D341Med (cell line): ENCODE measurements around the gene FER.
"Not testable (repeated sequence)": the region's sequence is repeated elsewhere in the genome, so short reads cannot be mapped to it uniquely, and the experiment has no call there.

Experiments used
- DNase-seq: peaks from one replicate; pipeline ENCODE4 v3.0.0; 2012; ENCODE audit warnings: low spot score

The FER gene

DNA sequence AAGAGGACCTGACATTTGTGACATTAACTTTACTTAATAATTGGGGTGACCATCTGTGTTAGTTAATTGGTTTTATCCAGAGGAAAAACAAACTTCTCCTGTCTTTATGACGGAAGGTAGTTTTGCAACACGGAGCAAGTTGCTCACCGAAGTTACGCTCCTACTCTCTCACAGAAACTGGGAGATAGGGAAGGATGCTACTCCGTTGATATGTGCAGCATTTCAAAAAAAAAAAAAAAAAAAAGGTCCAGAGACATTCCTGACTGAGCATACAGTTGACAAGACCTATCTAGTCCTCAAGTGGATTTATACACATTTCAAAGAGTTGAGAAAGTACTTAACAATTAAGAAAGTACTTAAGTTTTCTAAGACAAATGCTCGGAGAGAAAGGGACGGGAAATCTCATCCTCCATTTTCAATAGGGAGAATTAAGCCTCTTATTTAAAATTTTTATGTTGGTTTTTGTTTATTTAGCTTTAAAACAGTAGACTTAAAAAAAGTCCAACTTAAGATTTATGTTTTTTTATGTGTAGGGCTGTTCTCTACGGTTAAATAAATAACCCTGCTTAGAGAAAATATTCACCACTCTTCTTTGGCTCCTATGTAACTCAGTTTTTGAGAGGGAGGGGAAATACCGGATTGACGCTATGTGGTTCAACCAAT is 455 bp upstream of the FER start:
- DNase-seq: no peak

DNA sequence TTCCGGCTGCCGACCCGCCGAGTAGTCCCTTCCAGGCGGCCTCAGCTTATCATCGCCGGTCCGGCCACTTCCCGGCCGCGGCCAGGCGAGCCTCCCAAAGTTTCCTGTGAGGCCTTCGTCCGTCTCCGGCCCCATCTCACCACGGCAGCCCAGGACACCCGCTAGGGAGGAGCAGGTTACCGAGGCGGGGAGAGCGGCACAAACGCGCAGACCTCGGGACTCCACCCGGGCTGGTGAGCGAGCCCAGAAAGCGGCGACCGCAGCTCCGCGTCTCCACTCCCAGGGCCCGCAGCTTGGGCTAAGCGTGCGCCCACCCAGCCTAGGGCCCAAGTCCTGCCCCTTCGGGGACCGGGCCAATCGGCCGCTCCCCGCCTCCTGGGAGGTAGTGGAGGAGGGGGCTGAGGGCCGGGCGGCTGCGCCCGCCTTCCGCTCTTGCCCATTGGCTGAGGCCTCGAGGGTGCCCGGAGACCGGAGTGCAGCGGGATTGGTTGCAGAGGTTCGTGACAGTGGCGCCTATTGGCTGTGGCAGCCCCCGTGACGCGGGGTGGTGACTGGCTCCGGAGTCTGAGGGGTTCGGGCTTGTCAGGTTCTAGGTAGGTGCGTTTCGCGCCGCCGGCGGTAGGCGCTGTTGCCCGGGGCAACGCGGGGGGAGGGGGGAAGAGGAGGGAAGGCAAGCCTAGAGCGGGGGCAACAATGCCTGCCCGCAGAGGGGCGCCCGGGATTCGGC is 867 bp downstream of the FER start:
- peak; percentile 97 for DNase-seq

DNA sequence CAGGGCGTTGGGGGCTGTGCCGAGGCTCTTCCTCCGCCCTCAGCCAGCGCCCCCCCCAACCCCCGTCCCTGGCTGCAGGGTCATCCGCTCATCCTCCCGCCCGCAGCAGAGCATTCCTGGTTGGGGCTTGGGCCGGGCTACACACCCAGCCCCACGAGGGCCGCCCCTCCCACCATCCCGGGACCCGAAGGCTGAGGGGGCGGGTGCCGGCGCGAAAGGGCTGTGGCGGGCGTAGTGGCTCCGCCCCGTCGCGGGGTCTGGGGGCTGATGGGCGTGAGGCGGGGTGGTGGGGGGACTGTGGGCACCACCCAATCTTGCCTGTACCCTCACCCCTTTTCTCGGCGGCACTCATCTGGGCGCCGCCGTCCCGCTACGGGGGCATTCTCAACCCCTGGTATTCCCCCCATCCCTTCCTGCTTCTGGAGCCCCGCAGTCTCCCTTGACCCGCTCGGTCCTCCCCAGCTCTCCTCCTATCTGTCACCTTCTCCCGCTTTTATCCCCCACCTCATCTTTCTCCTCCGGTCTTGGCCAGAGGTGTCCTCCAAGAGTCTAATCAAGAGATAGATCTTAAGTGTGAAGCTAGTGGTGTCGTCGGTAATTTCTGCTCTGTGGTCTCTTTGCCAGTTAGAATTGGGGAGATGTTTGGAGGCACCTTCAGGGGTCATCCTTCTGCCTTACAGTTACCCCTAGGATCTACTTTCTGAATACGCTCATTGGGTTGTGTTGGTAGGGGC is 1.6 kb downstream of the FER start:
- DNase-seq: peak; percentile 81

DNA sequence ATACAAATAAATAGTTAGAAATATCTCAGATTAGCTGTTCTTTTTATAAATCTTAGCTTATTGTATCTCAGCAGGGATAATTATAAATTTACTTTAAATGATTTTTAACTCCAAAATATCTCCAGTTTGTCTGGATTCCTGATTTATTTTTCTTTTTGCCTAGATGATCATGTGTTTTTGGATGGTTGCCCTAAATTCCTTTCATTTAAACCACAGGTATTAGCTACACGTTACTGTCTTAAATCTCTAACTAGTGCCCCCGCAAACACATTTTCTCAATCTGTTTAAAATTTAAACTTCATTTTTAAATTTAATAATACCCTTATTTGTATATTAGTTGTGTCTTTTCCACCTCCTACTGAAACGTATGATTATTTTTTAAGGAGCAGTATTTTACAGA is 5.6 kb downstream of the FER start:
- no peak for DNase-seq

DNA sequence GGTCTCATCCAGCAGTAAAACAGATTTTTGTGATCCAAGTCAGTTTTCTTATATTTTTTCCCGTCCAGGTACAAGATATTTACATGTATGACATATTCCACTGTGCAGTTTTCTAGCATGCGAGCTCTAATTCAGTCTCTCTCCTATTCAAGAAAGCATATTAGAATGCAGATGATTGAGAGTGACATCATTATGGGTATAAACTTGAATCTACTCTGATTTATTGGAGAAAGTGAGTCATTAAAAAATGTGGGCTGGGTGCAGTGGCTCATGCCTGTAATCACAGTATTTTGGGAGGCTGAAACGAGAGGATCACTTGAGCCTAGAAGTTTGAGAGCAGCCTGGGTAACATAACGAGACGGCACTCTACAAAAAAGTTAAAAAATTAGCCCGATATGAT is 6.2 kb downstream of the FER start:
- DNase-seq: no peak

DNA sequence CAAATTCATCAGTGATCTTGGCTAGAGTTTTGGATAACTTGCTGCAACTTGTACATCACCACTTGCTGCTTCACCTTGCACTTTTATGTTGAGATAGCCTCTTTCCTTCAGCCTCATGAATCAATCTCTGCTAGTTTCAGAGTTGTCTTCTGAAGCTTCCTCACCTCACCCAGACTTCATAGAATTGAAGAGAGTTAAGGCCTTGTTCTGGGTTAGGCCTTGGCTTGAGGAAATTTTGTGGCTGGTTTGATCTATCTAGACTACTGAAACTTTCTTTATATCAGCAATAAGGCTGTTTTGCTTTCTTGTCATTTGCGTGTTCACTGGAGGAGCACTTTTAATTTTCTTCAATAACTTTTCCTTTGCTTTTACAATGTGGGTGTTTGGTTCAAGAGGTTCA is 12.8 kb downstream of the FER start:
- no peak for DNase-seq

DNA sequence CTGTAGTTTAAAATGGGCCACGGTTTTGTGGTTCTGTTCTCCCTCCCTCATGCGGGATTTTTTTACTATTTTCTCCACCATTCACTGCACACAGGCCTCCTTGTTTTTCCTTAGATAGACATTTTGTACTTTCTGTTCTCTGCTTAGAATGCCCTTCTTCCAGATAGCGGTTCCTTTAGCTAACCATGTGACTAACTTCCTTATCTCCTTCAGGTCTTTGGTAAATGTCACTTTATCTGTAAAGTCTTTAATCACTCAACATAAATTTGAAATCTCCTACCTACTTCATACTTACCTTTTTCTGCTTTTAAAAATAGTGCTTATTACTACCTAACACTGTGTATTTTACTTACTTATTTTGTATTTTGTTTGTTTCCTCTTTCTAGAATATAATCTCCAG is 15.0 kb downstream of the FER start:
- DNase-seq: no peak

DNA sequence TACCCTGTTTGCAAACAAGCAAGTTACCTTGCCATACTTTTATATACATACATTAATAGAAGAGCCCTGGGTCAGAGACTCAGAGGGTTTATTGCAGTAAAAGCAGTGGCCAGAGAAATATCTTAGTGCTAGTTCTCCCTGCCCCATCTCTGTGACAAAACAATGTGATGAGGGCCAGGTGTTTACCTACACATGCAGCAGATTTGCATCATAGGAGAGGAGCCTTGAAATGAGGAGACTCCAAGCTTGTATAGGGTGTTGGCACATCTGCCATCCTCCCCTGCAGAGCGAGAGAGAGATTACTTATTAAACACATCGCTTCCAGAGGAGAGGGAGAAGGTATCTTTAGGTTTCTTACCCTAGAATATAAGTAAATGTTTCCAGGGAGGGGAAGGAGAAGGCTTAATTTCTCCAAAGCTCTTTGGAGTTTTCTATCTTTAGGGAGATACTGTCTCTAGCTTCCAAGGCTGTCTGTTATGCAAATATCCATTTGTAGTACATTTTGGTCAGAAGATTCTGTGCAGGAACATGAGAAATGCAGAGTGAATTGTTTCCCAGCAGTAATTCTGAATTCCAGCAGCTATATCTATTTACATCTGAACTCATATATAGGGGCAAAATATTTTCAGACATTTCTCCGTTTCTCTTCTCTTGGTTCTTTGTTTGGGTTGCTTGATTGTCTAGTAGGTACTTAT is 15.7 kb downstream of the FER start:
- no peak for DNase-seq

DNA sequence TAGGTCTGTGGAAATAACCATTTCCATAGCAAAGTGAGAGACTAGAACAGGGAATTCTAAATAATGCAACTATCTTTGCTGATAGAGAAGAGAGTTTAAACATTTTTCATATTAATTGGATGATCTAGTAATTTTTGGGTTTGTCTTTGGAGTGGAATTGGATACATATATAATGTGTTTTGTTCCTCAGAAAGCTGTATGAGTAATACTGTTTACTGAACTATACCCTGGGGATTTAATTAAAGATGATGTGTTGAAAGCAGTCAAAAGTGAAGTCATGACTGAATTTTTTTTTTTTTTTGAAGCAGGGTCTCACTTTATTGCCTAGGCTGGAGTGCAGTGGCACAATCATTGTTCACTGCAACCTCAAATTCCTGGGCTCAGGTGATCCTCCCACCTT is 17.9 kb downstream of the FER start:
- DNase-seq: no peak

DNA sequence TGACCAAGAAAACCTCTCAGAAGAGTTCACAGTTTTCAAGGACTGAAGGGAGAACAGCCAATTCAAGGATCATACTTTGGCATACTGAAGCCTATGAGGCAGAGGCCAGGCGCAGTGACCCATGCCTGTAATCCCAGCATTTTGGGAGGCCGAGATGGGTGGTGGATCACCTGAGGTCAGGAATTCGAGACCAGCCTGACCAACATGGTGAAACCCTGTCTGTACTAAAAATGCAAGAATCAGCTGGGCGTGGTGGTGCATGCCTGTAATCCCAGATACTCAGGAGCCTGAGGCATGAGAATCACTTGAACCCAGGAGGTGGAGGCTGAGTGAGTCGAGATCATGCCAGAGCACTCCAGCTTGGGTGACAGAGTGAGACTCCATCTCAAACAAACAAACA is 19.2 kb downstream of the FER start:
- DNase-seq: not testable (repeated sequence)

DNA sequence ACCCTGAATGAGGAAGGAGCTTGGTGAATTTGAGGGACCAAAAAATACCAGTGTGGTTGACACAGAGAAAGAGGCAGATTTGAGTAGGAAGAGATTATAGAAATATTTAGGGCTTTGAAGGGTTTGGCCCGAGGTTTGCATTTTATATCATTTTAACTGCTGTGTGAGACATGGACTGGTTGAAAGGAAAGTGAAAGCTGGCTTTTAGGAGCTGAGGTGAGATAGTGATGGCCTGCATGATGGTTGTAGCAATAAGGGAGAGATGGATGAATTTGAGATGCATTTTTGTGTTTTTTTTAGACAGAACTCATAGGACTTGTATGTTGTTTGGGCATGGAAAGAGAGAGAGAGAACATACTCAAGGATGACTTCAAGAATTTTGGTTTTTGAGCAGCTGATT is 21.7 kb downstream of the FER start:
- DNase-seq: no peak

DNA sequence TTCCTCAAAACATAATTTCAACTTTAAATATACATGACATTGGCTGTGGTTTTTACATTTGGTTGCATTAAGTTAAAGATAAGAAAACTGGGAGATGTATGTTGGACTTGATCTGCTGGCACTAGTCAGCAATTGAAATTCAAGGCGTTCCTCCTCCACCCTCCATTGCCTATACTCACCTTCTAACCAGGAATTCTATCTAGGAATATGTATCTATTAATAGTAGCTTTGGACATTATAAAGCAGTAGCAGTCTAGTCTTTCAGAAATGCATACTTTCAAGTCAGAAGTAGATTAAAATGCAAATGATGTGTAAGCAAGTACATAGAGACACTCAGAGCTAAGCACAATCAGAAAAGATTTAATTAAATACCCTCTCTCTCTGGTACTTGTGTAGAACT is 24.9 kb downstream of the FER start:
- no peak for DNase-seq

DNA sequence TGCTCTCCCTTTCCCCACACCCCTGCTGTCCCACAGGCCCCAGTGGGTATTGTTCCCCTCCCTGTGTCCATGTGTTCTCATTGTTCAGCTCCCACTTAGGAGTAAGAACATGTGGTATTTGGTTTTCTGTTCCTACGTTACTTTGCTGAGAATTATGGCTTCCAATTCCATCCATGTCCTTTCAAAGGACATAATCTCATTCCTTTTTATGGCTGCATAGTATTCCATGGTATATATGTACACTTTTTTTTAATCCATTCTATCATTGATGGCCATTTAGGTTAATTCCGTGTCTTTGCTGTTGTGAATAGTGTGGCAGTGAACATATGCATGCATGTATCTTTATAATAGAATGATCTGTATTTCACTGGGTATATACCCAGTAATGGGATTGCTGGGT is 25.6 kb downstream of the FER start:
- no peak for DNase-seq

DNA sequence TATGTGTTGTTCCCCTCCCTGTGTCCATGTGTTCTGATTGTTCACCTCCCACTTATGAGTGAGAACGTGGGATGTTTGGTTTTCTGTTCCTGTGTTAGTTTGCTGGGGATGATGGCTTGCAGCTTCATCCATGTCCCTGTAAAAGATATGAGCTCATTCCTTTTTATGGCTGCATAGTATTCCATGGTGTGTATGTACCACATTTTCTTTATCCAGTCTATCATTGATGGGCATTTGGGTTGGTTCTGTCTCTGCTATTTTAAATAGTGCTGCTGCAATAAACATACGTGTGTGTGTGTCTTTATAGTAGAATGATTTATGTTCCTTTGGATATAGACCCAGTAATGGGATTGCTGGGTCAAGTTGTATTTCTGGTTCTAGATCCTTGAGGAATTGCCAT is 26.4 kb downstream of the FER start:
- not testable (repeated sequence) for DNase-seq

DNA sequence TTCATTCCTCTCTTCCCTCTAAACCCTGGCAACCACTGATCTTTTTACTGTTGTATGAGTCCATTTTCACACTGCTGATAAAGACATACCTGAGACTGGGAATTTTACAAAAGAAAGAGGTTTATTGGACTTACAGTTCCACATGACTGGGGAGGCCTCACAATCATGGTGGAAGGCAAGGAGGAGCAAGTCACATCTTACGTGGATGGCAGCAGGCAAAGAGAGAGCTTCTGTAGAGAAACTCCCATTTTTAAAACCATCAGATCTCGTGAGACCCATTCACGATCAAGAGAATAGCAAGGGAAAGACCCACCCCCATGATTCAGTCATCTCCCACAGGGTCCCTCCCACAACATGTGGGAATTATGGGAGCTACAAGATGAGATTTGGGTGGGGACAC is 29.9 kb downstream of the FER start:
- not testable (repeated sequence) for DNase-seq

DNA sequence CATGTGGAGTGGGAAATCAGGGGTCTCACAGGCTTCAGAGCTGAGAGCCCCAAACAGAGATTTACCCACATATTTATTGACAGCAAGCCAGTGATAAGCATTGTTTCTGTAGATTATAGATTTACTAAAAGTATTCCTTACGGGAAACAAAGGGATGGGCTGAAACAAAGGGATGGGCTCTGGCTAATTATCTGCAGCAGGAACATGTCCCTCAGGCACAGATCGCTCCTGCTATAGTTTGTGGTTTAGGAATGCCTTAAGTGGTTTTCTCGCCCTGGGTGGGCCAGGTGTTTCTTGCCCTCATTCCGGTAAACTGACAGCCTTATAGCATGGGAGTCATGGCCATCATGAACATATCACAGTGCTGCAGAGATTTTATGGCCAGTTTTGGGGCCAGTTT is 36.9 kb downstream of the FER start:
- not testable (repeated sequence) for DNase-seq

DNA sequence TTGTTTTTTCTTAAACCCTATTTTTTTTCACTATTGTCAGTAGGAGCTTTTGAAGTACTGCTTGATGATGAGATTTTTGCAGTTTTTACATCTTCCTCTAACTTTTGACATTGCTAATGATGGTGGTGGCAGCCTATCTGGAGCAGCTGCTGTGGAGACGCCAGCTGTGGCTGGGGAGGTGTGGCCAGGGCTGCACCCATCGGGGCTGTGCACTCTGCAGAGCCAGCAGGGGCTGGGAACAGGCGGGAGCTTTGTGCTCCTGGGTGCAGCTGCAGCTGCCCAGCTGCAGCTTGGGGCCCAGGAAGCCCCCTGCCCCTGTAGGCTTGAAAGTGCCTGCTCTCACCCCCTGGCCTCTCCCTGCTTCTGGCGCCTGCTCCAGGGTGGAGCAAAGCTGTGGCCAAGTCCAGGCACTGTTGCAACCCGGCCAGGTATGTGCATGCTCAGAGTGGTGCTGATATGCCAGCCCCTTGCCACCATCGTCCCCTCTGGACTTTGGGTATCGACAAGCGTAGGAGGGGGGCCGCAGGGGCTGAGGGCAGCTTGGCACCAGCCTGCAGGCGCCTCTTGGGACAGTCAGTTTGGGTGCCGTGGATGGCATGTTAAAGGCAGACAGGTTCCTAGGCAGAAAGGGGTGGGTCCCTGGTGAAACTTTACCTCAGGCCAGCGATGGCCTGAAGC is 39.2 kb downstream of the FER start:
- DNase-seq: no peak

DNA sequence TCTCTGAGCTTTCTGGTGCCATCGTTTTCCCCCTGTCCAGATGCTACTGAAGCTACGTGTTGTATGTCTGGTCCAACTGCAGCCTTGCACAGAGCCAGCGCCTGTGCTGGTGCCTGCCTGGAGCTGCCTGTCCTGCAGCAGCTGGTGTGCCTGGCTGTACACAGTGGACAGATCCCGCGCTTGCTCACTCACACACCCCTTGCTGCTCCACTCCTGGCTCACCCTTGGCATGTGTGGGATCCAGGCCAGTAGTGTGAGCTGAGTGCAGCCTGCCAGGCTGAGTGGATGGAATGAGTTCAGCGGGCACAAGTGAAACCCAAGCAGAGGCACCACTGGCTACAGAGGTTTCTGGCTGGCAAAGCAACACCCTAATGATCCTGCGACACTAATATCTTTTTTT is 40.4 kb downstream of the FER start:
- no peak for DNase-seq

DNA sequence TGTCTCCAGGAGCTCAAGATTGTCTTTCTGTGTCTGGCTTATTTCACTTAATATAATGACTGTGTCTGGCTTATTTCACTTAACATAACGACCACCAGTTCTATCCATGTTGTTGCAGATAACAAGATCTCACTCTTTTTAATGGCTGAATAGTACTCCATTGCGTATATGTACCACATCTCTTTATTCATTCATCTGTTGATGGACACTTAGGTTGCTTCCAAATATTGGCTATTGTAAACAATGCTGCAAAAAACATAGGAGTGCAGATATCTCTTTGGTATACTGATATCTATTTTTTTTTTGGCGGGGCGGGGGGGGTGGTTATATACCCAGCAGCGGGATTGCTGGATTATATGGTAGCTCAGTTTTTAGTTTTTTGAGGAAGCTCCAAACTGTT is 45.5 kb downstream of the FER start:
- DNase-seq: no peak

DNA sequence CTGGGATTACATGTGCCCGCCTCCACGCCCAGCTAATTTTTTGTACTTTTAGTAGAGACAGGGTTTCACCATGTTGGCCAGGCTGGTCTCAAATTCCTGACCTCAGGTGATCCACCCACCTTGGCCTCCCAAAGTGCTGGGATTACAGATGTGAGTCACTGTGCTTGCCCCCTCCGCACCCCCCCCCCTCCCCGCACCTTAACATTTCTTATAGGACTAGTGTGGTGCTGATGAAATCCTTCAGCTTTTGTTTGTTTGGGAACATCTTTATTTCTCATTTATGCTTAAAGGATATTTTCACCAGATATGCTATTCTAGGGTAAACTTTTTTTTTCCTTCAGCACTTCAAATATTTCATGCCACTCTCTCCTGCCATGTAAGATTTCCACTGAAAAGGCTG is 46.7 kb downstream of the FER start:
- DNase-seq: not testable (repeated sequence)

DNA sequence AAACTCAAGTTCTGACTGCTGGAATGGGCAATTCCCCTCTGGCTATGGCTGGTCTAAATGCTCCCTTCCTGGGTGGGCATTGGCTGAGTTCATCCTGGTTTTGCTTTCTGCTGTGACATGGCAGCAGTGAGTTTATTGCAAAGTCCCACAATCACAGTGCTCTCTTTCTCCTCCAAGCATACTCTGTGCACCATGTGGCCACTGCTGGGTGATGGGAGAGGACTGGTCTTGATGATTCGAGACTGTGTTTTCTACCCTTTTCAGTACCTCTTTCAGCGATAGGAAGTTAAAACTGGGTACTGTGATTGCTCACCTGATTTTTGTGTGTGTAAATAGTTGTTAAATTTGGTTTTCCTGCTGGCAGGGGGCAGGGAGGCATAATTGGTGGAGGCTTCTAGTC is 49.7 kb downstream of the FER start:
- DNase-seq: no peak

DNA sequence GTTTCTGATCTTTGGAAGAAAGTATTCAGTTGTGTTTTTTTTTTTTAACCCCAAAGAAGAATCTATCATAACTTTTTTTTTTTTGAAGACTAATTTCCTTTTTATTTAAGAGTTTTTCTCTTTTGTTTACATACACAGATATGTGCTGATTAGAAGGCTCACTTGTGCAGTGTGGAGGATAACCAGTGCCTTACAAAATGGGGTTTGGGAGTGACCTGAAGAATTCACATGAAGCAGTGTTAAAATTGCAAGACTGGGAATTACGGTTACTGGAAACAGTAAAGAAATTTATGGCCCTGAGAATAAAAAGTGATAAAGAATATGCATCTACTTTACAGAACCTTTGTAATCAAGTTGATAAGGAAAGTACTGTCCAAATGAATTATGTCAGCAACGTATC is 50.3 kb downstream of the FER start:
- DNase-seq: no peak
